SU-DHL-6 (cell line): ENCODE results near the gene CNKSR1.

Experiments used
- CTCF ChIP-seq: fragments of 200-600 bp; sonication (generic); IDR thresholded peaks from one replicate; pipeline ENCODE4 v1.5.1; 2017; ENCODE audit warnings: antibody characterized with exemption, mild to moderate bottlenecking, low read length, moderate library complexity; ENCODE audit not compliant: insufficient read depth, poor library complexity, severe bottlenecking
- EZH2phosphoT487 ChIP-seq: fragments of 200-600 bp; sonication (generic), shearing (Covaris generic); conservative IDR thresholded peaks from 2 replicates; pipeline ENCODE4 v1.6.1; 2018; ENCODE audit warnings: mild to moderate bottlenecking, antibody characterized with exemption, low read length, moderate library complexity, mixed read lengths

- TF ChIP-seq CTCF (no peak), EZH2phosphoT487 (no peak)
These were observed 26.5 kb downstream of the CNKSR1 start for GRCh38 chr1:26203642-26204318.
